Measurements from ENCODE around the gene MN1. TPM values are rescaled to one million over a fixed set of nuclear protein-coding genes. Genes with fewer than 3 reads are reported as not detected.

MN1 gene
- total RNA-seq, 1 donor from 2014 or later, result 7.4 TPM

DNA sequence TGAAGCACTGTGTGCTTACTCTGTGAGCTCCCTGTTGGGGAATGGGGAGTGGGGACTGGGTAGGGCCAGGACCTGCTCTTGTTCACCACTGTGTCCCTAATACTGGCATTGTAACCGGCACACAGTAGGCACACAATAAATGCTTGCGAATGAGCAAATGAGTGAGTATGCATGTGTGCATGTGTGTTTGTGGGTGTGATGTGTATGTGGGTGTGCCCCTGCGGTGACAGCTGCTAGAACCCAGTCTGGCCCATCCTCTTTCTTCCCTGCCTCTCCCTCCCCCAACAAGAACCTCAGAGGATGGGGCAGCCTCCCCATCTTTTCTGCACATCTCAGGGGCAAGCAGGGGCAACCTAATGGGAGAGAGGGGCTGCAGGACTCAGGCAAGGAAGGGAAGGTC is 90.5 kb downstream of the MN1 start:
- no peak for DNase-seq

DNA sequence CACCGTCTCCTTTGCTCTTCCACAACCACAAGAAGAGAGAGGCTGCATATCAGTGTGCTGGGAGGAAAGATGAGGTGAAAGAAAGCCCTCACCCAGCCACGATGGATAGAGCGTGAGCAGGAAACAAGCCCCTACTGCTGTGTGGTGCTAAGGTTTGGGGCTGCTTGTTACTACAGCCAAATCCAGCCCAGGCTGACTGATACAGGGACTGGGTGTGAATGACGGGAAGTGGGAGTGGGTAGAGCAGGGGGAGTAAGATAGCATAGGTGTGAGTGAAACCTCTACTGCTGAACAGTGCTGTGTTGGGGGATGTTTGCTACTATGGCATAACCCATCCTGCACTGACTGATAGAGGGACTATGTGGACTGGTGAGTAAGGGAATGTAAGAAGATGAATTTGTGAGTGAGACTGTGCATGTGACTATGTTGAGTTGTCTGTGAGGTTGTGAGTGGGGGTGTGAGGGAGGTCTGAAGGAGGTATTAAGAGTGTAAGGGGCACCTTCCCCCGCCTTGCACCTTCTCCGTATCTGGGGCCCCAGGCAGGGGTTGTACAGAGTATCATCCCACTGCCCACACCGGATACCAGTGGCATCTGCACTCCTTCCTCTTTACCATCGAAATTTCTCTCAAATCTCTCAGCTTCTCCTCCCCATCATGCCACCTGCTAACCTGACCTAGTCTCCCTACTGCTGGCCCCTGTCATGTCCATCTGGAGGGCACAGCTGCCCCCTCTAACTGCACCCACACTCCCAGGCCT is 91.5 kb downstream of the MN1 start:
- no peak for DNase-seq

DNA sequence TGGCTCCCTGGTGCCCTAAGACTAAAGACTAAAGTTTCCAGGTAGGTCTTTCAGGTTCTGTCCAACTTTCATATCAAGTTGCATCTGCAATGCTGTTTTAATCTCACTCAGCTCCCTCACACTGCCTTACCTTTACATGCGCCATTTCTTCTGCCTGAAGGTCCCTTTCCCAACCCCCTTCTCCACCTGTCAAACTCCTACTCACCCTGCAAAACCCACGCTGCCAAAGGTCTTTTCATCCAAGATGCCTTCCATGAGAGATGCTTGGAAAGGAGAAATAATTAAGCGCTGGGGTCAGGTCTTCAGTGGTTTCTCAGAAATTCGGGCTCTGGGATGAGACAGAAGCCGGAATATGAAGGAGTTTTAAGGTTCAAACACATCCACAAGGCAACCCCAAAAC is 95.1 kb downstream of the MN1 start:
- DNase-seq, result no peak

DNA sequence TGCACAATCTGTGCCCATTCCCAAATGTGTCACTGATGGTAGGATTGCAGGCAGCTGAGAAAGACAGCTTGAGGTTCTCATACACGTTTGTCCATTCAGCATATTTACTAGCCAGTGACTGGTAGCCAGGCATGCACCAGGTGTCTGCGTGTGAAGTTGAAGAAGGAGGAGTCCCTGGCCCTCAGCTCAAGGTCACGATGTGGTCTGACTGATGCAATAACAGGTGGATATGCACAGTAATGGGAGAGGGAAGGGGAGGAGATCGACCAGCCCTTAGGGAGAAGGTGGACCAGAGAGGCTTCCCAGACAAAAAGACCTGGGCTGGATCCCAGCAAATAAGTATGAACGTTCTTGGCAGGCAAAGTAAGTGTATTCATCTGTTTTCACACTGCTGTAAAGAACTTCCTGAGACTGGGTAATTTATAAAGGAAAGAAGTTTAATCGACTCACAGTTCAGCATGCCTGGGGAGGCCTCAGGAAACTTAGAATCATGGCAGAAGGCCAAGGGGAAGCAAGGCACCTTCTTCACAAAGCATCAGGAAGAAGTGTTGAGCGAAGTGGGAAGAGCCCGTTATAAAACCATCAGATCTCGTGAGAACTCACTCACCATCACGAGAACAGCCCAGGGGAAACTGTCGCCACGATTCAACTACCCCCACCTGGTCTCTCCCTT is 96.0 kb downstream of the MN1 start:
- DNase-seq, result no peak

DNA sequence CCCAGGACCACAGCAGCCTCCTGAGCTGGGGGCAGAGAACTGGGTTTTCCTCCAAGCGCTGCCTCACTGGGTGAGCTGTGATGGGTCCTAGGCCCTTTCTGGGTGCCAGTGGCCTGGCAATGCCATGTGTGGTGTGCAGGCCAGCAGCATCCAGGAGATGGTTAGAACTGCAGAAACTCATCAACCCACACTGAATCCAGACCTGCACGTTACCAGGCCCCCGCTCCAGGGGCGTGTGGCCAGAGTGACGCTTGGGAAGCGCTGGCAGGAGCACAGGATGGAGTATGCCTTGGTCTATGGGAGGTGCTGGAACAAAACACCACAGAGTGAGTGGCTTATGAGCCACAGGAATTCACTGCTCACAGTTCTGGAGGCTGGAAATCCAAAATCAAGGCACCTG is 97.0 kb downstream of the MN1 start:
- DNase-seq, result no peak

DNA sequence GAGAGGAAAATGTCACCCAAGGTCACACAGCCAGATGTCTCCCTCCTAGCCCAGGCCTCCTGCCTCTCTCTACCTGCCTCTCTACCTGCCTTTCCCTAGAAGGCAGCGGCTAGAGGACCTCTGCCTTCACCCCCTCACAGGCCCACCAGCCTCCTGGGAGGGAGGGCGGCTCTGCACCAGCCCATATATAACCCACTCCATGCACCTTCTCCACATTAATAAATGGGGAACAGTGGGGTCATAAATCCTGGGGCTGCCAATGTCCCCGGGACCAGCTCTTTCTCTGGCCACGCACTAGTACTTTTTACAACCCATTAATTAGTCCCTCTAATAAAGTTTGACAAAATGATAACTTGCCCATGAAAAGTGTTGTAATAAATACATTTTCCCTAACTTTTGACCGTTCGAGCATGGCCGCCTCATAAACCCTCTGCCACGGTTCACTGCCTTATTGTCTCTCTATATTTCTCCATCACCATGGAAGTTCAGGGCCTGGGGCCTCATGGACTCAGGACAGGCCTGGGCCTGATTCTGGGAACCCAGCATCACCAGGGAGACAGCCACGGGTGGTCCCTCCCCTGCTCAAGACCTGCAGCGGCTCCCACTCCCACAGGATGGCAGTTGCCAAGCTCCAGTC is 102.1 kb downstream of the MN1 start:
- no peak for DNase-seq

DNA sequence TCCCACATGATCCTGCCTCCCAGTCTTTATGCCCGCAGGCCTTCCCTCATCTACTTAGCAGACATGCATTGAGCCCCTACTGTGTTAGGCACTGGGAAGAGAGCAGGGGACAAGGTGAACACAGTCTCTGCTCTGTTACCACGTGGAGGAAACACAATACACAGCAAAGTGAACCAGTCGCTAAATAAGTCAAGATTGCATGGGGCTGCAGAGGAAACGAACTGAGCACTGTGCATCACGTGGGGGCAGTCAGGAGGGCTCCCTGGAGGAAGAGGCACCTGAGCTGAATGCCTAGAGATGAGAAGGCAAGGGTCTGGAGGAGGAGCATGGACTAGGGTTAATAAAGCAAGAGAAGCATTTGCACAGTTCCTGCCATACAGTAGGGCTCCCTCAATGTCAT is 102.7 kb downstream of the MN1 start:
- no peak for DNase-seq

Other genes starting within 250 kb of the MN1 start
- 60.3 TPM for gene PITPNB, start 117.5 kb upstream of the MN1 start, total RNA-seq

All from skin of body (tissue), 2 donors.